Neural cell (in vitro differentiated cells): ENCODE measurements around the gene IL6R.

Experiments
- CTCF ChIP-seq: fragments of 450-650 bp; IDR thresholded peaks from 2 replicates; pipeline ENCODE4 v1.5.1; 2014; ENCODE audit warnings: antibody characterized with exemption, mild to moderate bottlenecking, moderate library complexity; ENCODE audit not compliant: poor library complexity, severe bottlenecking
- EP300 ChIP-seq: fragments of 450-650 bp; conservative IDR thresholded peaks from 2 replicates; pipeline ENCODE4 v1.6.1; 2014; ENCODE audit warnings: antibody characterized with exemption, mild to moderate bottlenecking, moderate library complexity; ENCODE audit not compliant: poor library complexity, severe bottlenecking
- EZH2 ChIP-seq: fragments of 200-600, 300-800 bp; shearing (Covaris generic), sonication (generic); IDR thresholded peaks from 2 replicates; pipeline ENCODE4 v1.6.1; 2014; ENCODE audit warnings: antibody characterized with exemption, low read length, borderline replicate concordance, mild to moderate bottlenecking; ENCODE audit not compliant: insufficient read depth, poor library complexity, severe bottlenecking
- MXI1 ChIP-seq: fragments of 450-650 bp; conservative IDR thresholded peaks from 2 replicates; pipeline ENCODE4 v1.6.1; 2014; ENCODE audit warnings: antibody characterized with exemption, mild to moderate bottlenecking; ENCODE audit not compliant: poor library complexity, severe bottlenecking
- POLR2AphosphoS5 ChIP-seq: IDR thresholded peaks from 2 replicates; pipeline ENCODE4 v1.6.1; 2012
- RAD21 ChIP-seq: fragments of 450-650 bp; conservative IDR thresholded peaks from 2 replicates; pipeline ENCODE4 v1.6.1; 2014; ENCODE audit warnings: antibody characterized with exemption, mild to moderate bottlenecking, moderate library complexity
- REST ChIP-seq: IDR thresholded peaks from 2 replicates; pipeline ENCODE4 v1.6.1; 2012; ENCODE audit warnings: borderline replicate concordance
- SMC3 ChIP-seq: fragments of 450-650 bp; conservative IDR thresholded peaks from 2 replicates; pipeline ENCODE4 v1.6.1; 2014; ENCODE audit warnings: antibody characterized with exemption, mild to moderate bottlenecking, moderate library complexity; ENCODE audit not compliant: poor library complexity
- TAF1 ChIP-seq: IDR thresholded peaks from 2 replicates; pipeline ENCODE4 v1.6.1; 2012; ENCODE audit warnings: low read depth

GRCh38 chr1:154446292-154446691 lies 41.1 kb downstream of the IL6R start:
- no peak for TF ChIP-seq RAD21
- TF ChIP-seq CTCF: no peak
- no peak for TF ChIP-seq POLR2AphosphoS5
- no peak for TF ChIP-seq EP300
- no peak for TF ChIP-seq EZH2
- no peak for TF ChIP-seq TAF1
- TF ChIP-seq MXI1: no peak
- TF ChIP-seq SMC3: no peak
- no peak for TF ChIP-seq REST
